ENCODE measurements around the gene FOXN1. TPM values are rescaled to one million over a fixed set of nuclear protein-coding genes. Genes with fewer than 3 reads are reported as not detected.
A peak's percentile ranks its signal among the peaks of the same experiment; 100 is the strongest.
"Not testable (repeated sequence)": the region's sequence is repeated elsewhere in the genome, so short reads cannot be mapped to it uniquely, and the experiment has no call there.

The FOXN1 gene
- total RNA-seq, 2 donors from 2014 or later: 0.32 TPM; not detected in 1

- no peaks in the 10 kb centered on the region for H3K36me3 ChIP-seq
- H3K27me3 ChIP-seq: no peaks in the 10 kb centered on the region
- DNase-seq: no peak
- no peak overlapping the region for H3K9ac ChIP-seq (ENCODE audit: low read depth in 2 of 2, low read length in 2 of 2)
- no peaks in the 10 kb centered on the region for H3K9me3 ChIP-seq
- intact Hi-C loops (cut with DNase I): no loop called here
- no peak overlapping the region for H3K27ac ChIP-seq
- TF ChIP-seq CTCF (IDR thresholded peaks at IDR 0.05): no peak
- peaks cover 2% of the 10 kb centered on the region for H3K4me1 ChIP-seq
- no peak overlapping the region for H3K4me3 ChIP-seq
These were observed 69.1 kb downstream of the FOXN1 start for GRCh38 chr17:28575126-28575795.

- H3K27ac ChIP-seq; intact Hi-C loops (cut with DNase I); H3K4me1 ChIP-seq; DNase-seq; H3K4me3 ChIP-seq; H3K36me3 ChIP-seq; H3K9me3 ChIP-seq; H3K27me3 ChIP-seq; H3K9ac ChIP-seq (ENCODE audit: low read depth in 2 of 2, low read length in 2 of 2): not testable (repeated sequence)
These were observed 69.9 kb downstream of the FOXN1 start for GRCh38 chr17:28576016-28576415.

GRCh38 chr17:28576758-28577465 is 70.8 kb downstream of the FOXN1 start, which contains the start of gene ALDOC:
ALDOC (minus strand) TSS chr17:28576895; CDS start chr17:28575532, 1,363 bp downstream.
- Histone ChIP-seq H3K27ac (peak within 1 kb of the TSS; percentile 10), H3K4me3 (peak within 1 kb of the TSS; percentile 28), H3K9me3 (no peaks in the 10 kb centered on the region), H3K27me3 (no peaks in the 10 kb centered on the region), H3K4me1 (no peaks in the 10 kb centered on the region), H3K9ac (ENCODE audit: low read depth in 2 of 2, low read length in 2 of 2) (peak within 1 kb of the TSS; percentile 16 to 17), H3K36me3 (no peaks in the 10 kb centered on the region)
- intact Hi-C loops (cut with DNase I): no loop called here
- peak; percentile 99 for DNase-seq
- no peak for TF ChIP-seq CTCF (IDR thresholded peaks at IDR 0.05)

- intact Hi-C loops (cut with DNase I): no loop called here
- H3K27ac ChIP-seq: peak overlapping the region; percentile 10
These were observed 71.3 kb downstream of the FOXN1 start for GRCh38 chr17:28577466-28577824.

GRCh38 chr17:28578246-28579195 is 72.4 kb downstream of the FOXN1 start:
- Histone ChIP-seq H3K27me3 (no peaks in the 10 kb centered on the region), H3K27ac (no peak overlapping the region), H3K4me1 (no peaks in the 10 kb centered on the region), H3K9ac (ENCODE audit: low read depth in 2 of 2, low read length in 2 of 2) (no peak overlapping the region), H3K36me3 (no peaks in the 10 kb centered on the region), H3K9me3 (no peaks in the 10 kb centered on the region), H3K4me3 (no peak overlapping the region)
- TF ChIP-seq CTCF (IDR thresholded peaks at IDR 0.05): no peak
- no peak for DNase-seq
- intact Hi-C loops (cut with DNase I): no loop called here

More at GRCh38 chr17:28577466-28577824, 71.3 kb downstream of the FOXN1 start:
- Histone ChIP-seq H3K4me1 (no peaks in the 10 kb centered on the region), H3K36me3 (no peaks in the 10 kb centered on the region), H3K9me3 (no peaks in the 10 kb centered on the region), H3K4me3 (no peak overlapping the region), H3K27me3 (no peaks in the 10 kb centered on the region), H3K9ac (ENCODE audit: low read depth in 2 of 2, low read length in 2 of 2) (no peak overlapping the region)
- DNase-seq: no peak
- no peak for TF ChIP-seq CTCF (IDR thresholded peaks at IDR 0.05)
